IMR-90 (cell line): Measurements from ENCODE around the gene CHRM4. TPM values are rescaled to one million over a fixed set of nuclear protein-coding genes. Genes with fewer than 3 reads are reported as not detected.

ENCODE experiments used
- ATAC-seq: fragments of 200-7000 bp; cut with Tn5 transposase; 2 replicates; pipeline ENCODE4 v1.9.1; 2020; ENCODE audit warnings: low read depth, mild to moderate bottlenecking, moderate library complexity
- BruUV-seq: library from RNA; stranded (reverse); fragments of 400-500 nt; replicated peaks from 2 replicates; lab custom pipeline; 2021; lab: Mats Ljungman, UMichigan
- CTCF ChIA-PET: fragments of 300-600 bp; formaldehyde crosslinking; extraction: SDS; loops from one replicate; lab custom pipeline; 2021; ENCODE audit warnings: antibody characterized with exemption; lab: Yijun Ruan, JAX
- POLR2A ChIA-PET: fragments of 300-600 bp; sonication (Branson Sonifier 250); formaldehyde crosslinking; loops from one replicate; lab custom pipeline; 2022; ENCODE audit warnings: antibody characterized with exemption; ENCODE audit not compliant: unreplicated experiment; lab: Charles Lee
- DNase-seq: peaks from one replicate; pipeline ENCODE4 v3.0.0; 2013
- H2AFZ ChIP-seq: replicated peaks from 2 replicates; pipeline ENCODE3; 2013; ENCODE audit warnings: low read length, mild to moderate bottlenecking; ENCODE audit not compliant: poor library complexity
- H2AK5ac ChIP-seq: 2 replicates; pipeline ENCODE4 v1.6.1; 2013; ENCODE audit warnings: low read depth, low read length, inconsistent platforms
- H2AK9ac ChIP-seq: replicated peaks from 2 replicates; pipeline ENCODE3; 2013; ENCODE audit warnings: mild to moderate bottlenecking, low read depth, low read length, moderate library complexity; ENCODE audit not compliant: poor library complexity
- H2BK120ac ChIP-seq: 2 replicates; pipeline ENCODE4 v1.6.1; 2013; ENCODE audit warnings: low read depth, low read length, inconsistent platforms
- H2BK15ac ChIP-seq: 3 replicates; pipeline ENCODE4 v1.6.1; 2013; ENCODE audit warnings: low read depth, low read length, inconsistent platforms
- H2BK20ac ChIP-seq: 2 replicates; pipeline ENCODE4 v1.6.1; 2013; ENCODE audit warnings: low read depth, mild to moderate bottlenecking, inconsistent platforms, low read length, moderate library complexity
- H2BK5ac ChIP-seq: 2 replicates; pipeline ENCODE4 v1.6.1; 2013; ENCODE audit warnings: mild to moderate bottlenecking, low read depth, low read length, inconsistent platforms; ENCODE audit not compliant: poor library complexity, severe bottlenecking
- H3K14ac ChIP-seq: replicated peaks from 2 replicates; pipeline ENCODE4 v1.6.1; 2013; ENCODE audit warnings: low read depth, low read length, inconsistent platforms
- H3K18ac ChIP-seq: 2 replicates; pipeline ENCODE4 v1.6.1; 2013; ENCODE audit warnings: low read depth, low read length, control low read depth
- H3K23ac ChIP-seq: 2 replicates; pipeline ENCODE4 v1.6.1; 2013; ENCODE audit warnings: low read depth, low read length, inconsistent platforms
- H3K27ac ChIP-seq: 2 replicates; pipeline ENCODE4 v1.5.1; 2013; ENCODE audit warnings: mild to moderate bottlenecking, control low read depth, low read length; ENCODE audit not compliant: insufficient read depth
- H3K27me3 ChIP-seq: 2 replicates; pipeline ENCODE4 v1.6.1; 2013; ENCODE audit warnings: low read length; ENCODE audit not compliant: control insufficient read depth, insufficient read depth
- H3K36me3 ChIP-seq: 2 replicates; pipeline ENCODE4 v1.6.1; 2013; ENCODE audit warnings: low read length, mixed read lengths; ENCODE audit not compliant: control insufficient read depth, insufficient read depth
- H3K4ac ChIP-seq: 2 replicates; pipeline ENCODE4 v1.6.1; 2013; ENCODE audit warnings: low read depth, low read length, inconsistent platforms
- H3K4me1 ChIP-seq: 2 replicates; pipeline ENCODE4 v1.6.1; 2013; ENCODE audit warnings: low read length, mixed read lengths; ENCODE audit not compliant: control insufficient read depth, insufficient read depth
- H3K4me2 ChIP-seq: 2 replicates; pipeline ENCODE4 v1.6.1; 2013; ENCODE audit warnings: low read depth, mild to moderate bottlenecking, control low read depth, low read length, moderate library complexity
- H3K4me3 ChIP-seq: 2 replicates; pipeline ENCODE4 v1.5.1; 2013; ENCODE audit warnings: low read depth, mild to moderate bottlenecking, control low read depth, low read length, moderate library complexity; ENCODE audit not compliant: insufficient read depth
- H3K56ac ChIP-seq: 2 replicates; pipeline ENCODE4 v1.6.1; 2013; ENCODE audit warnings: low read length, inconsistent platforms; ENCODE audit not compliant: insufficient read depth; ENCODE audit errors: extremely low read depth
- H3K79me1 ChIP-seq, 2 experiments: 2 replicates each; pipeline ENCODE4 v1.6.1; 2013; ENCODE audit warnings: low read length in 2 of 2, inconsistent platforms in 1 of 2, low read depth in 1 of 2
- H3K9ac ChIP-seq: 2 replicates; pipeline ENCODE4 v1.6.1; 2013; ENCODE audit warnings: low read depth, low read length, control low read depth
- H3K9me1 ChIP-seq: 2 replicates; pipeline ENCODE4 v1.6.1; 2013; ENCODE audit warnings: low read length, inconsistent platforms; ENCODE audit not compliant: insufficient read depth
- H3K9me3 ChIP-seq: 2 replicates; pipeline ENCODE4 v1.6.1; 2013; ENCODE audit warnings: low read length; ENCODE audit not compliant: control insufficient read depth, insufficient read depth
- H4K20me1 ChIP-seq: 2 replicates; pipeline ENCODE4 v1.6.1; 2013; ENCODE audit warnings: low read length, inconsistent platforms; ENCODE audit not compliant: insufficient read depth
- H4K5ac ChIP-seq: 2 replicates; pipeline ENCODE4 v1.6.1; 2013; ENCODE audit warnings: mild to moderate bottlenecking, low read depth, low read length, control low read depth
- H4K8ac ChIP-seq, 2 experiments: 2 replicates each; pipeline ENCODE4 v1.6.1; 2013; ENCODE audit warnings: low read depth in 2 of 2, low read length in 2 of 2, control low read depth in 1 of 2, inconsistent platforms in 1 of 2
- H4K91ac ChIP-seq: 2 replicates; pipeline ENCODE4 v1.6.1; 2013; ENCODE audit warnings: low read depth, low read length, inconsistent platforms; ENCODE audit not compliant: insufficient read depth
- BHLHE40 ChIP-seq: fragments of 150-350 bp; IDR thresholded peaks from 2 replicates; pipeline ENCODE4 v1.6.1; 2016; ENCODE audit warnings: mild to moderate bottlenecking, low read depth, low read length
- CEBPB ChIP-seq: IDR thresholded peaks from 2 replicates; pipeline ENCODE4 v1.6.1; 2012; ENCODE audit warnings: low read depth, low read length, improper control_type of control experiment
- CHD1 ChIP-seq: IDR thresholded peaks from 2 replicates; pipeline ENCODE4 v1.6.1; 2012; ENCODE audit warnings: low read depth, low read length, improper control_type of control experiment
- CTCF ChIP-seq: conservative IDR thresholded peaks from 2 replicates; pipeline ENCODE4 v1.5.1; 2012; ENCODE audit warnings: mild to moderate bottlenecking, low read depth, low read length, improper control_type of control experiment
- ELK1 ChIP-seq: fragments of 150-350 bp; IDR thresholded peaks from 2 replicates; pipeline ENCODE4 v1.6.1; 2016; ENCODE audit warnings: low read depth, mild to moderate bottlenecking, low read length, moderate library complexity, borderline replicate concordance
- FOS ChIP-seq: fragments of 150-350 bp; IDR thresholded peaks from 2 replicates; pipeline ENCODE4 v1.6.1; 2016; ENCODE audit warnings: low read depth, low read length
- MAFK ChIP-seq: IDR thresholded peaks from 2 replicates; pipeline ENCODE4 v1.6.1; 2012; ENCODE audit warnings: low read depth, low read length, improper control_type of control experiment
- MAZ ChIP-seq: IDR thresholded peaks from 2 replicates; pipeline ENCODE4 v1.6.1; 2012; ENCODE audit warnings: low read depth, mild to moderate bottlenecking, low read length, improper control_type of control experiment, moderate library complexity, borderline replicate concordance
- MXI1 ChIP-seq: IDR thresholded peaks from 2 replicates; pipeline ENCODE4 v1.6.1; 2012; ENCODE audit warnings: low read depth, mild to moderate bottlenecking, low read length, moderate library complexity, borderline replicate concordance
- NFE2L2 ChIP-seq: fragments of 150-350 bp; IDR thresholded peaks from 2 replicates; pipeline ENCODE4 v1.6.1; 2016; ENCODE audit warnings: low read depth, mild to moderate bottlenecking, low read length
- POLR2A ChIP-seq: IDR thresholded peaks from 2 replicates; pipeline ENCODE4 v1.6.1; 2012; ENCODE audit warnings: mild to moderate bottlenecking, low read depth, low read length
- RAD21 ChIP-seq: IDR thresholded peaks from 2 replicates; pipeline ENCODE4 v1.6.1; 2012; ENCODE audit warnings: low read length, improper control_type of control experiment
- RCOR1 ChIP-seq: IDR thresholded peaks from 2 replicates; pipeline ENCODE4 v1.6.1; 2012; ENCODE audit warnings: mild to moderate bottlenecking, low read length, improper control_type of control experiment; ENCODE audit not compliant: insufficient replicate concordance
- RFX5 ChIP-seq: IDR thresholded peaks from 2 replicates; pipeline ENCODE4 v1.8.0; 2012; ENCODE audit warnings: low read depth, mild to moderate bottlenecking, low read length, moderate library complexity
- SMC3 ChIP-seq: fragments of 150-350 bp; IDR thresholded peaks from 2 replicates; pipeline ENCODE4 v1.6.1; 2016; ENCODE audit warnings: low read depth, mild to moderate bottlenecking, antibody characterized with exemption, low read length, moderate library complexity
- WGBS, 2 experiments: methylation state at CpG; one replicate each; pipeline versions ENCODE4 v1.1.5 to v1.1.7; 2013; ENCODE audit warnings: missing lambda C conversion rate in 2 of 2; ENCODE audit not compliant: insufficient read length in 1 of 2; ENCODE audit errors: extremely low coverage in 2 of 2; 5-methylcytosine and 5-hydroxymethylcytosine counted together
- dilution Hi-C: fragments of 300-500 bp; cut with HindIII; formaldehyde crosslinking; loops from one replicate; pipeline ENCODE4 v1.14.3; 2018; ENCODE audit warnings: low sequenced_read_pairs; ENCODE audit not compliant: unreplicated experiment
- in situ Hi-C: fragments of 300-500 bp; cut with MboI; formaldehyde crosslinking; loops from 3 replicates; pipeline ENCODE4 v1.14.3; 2019; ENCODE audit warnings: low sequenced_read_pairs, inconsistent platforms, mixed read lengths
- intact Hi-C: fragments of 100-400 bp; cut with micrococcal nuclease; formaldehyde crosslinking; loops from 2 replicates; pipeline ENCODE4 v1.10.0; 2022
- polyA plus RNA-seq, 3 experiments: library from polyadenylated mRNA; depleted of rRNA; stranded (reverse); fragments of >200 nt; gene quantifications; 2 replicates each; pipeline ENCODE4 v1.2.3, GENCODE V29; 2012; ENCODE audit warnings: low replicate concordance in 1 of 3
- total RNA-seq: library from RNA; depleted of rRNA; stranded (reverse); fragments of >200 nt; gene quantifications from 2 replicates; pipeline ENCODE4 v1.2.3, GENCODE V29; 2012
- TF ChIP-seq, protein P1 (sequence below): fragments of 150-350 bp; IDR thresholded peaks from 2 replicates; pipeline ENCODE4 v1.6.1; 2017; ENCODE audit warnings: mild to moderate bottlenecking, antibody characterized with exemption, low read length, low read depth

CHRM4 gene
- total and polyA plus RNA-seq, 2 of the 4 experiments (the other 2 are of a cell fraction), result 0.09 to 0.18 TPM

- no peak overlapping the region for H2AFZ ChIP-seq
- BruUV-seq, result no TSS peak
Observed at GRCh38 chr11:46345881-46346484, 45.6 kb downstream of the CHRM4 start.

More at GRCh38 chr11:46345881-46346484, 45.6 kb downstream of the CHRM4 start:
- no peak for DNase-seq
- no peak overlapping the region for H3K23ac ChIP-seq
- no peak overlapping the region for H2BK5ac ChIP-seq
- H3K9me3 ChIP-seq, result no peaks in the 10 kb centered on the region
- peaks cover 18 to 38% of the 10 kb centered on the region in 2 experiments for H3K79me1 ChIP-seq
- no peak overlapping the region for H3K14ac ChIP-seq
- no peak overlapping the region for H3K4ac ChIP-seq
- H3K4me1 ChIP-seq, result peaks cover 15% of the 10 kb centered on the region
- peaks cover 11% of the 10 kb centered on the region; the same call in 1 of the 2 replicates for H3K27me3 ChIP-seq
- WGBS, 2 experiments, result 76% methylated on average over 5 of the region's 10 CpGs; no CpG with 5 or more reads in 1 of the 2 experiments
- no peak overlapping the region for H3K27ac ChIP-seq
- H4K20me1 ChIP-seq, result peaks cover 15% of the 10 kb centered on the region
- no peak overlapping the region for H2BK15ac ChIP-seq
- no peak overlapping the region for H3K4me2 ChIP-seq
- POLR2A ChIA-PET, result no interaction called here
- no peak overlapping the region for H2BK120ac ChIP-seq
- no peak overlapping the region for H3K4me3 ChIP-seq
- H3K56ac ChIP-seq, result no peak overlapping the region
- intact Hi-C loops (no loop called here), in situ Hi-C loops (no loop called here), dilution Hi-C loops (no loop called here)
- peaks cover 9% of the 10 kb centered on the region for H3K9me1 ChIP-seq
- H2BK20ac ChIP-seq, result no peak overlapping the region
- no peak overlapping the region for H3K18ac ChIP-seq
- H4K91ac ChIP-seq, result no peak overlapping the region
- H2AK9ac ChIP-seq, result peak overlapping the region; percentile 33
- H3K9ac ChIP-seq, result no peak overlapping the region
- no peak overlapping the region for H4K5ac ChIP-seq
- CTCF ChIA-PET, result no interaction called here
- ATAC-seq, result no peak
- no peak overlapping the region for H4K8ac ChIP-seq
- TF ChIP-seq FOS (no peak), BHLHE40 (no peak), CTCF (no peak), POLR2A (no peak), MAFK (no peak), RAD21 (no peak), NFE2L2 (no peak), RFX5 (no peak), CHD1 (no peak), MAZ (no peak), ELK1 (no peak), RCOR1 (no peak), MXI1 (no peak), CEBPB (no peak), SMC3 (no peak)
- TF ChIP-seq, protein P1, sequence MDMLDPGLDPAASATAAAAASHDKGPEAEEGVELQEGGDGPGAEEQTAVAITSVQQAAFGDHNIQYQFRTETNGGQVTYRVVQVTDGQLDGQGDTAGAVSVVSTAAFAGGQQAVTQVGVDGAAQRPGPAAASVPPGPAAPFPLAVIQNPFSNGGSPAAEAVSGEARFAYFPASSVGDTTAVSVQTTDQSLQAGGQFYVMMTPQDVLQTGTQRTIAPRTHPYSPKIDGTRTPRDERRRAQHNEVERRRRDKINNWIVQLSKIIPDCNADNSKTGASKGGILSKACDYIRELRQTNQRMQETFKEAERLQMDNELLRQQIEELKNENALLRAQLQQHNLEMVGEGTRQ, result no peak
- no peaks in the 10 kb centered on the region for H3K36me3 ChIP-seq
- H2AK5ac ChIP-seq, result no peak overlapping the region
